HFFc6 (cell line): Measurements from ENCODE around the gene DLG2. TPM values are rescaled to one million over a fixed set of nuclear protein-coding genes. Genes with fewer than 3 reads are reported as not detected.

Source experiments
- DNase-seq: peaks from one replicate; pipeline ENCODE4 v3.0.0-alpha.2; 2018
- H3K27ac Mint-ChIP-seq: 2 replicates; pipeline ENCODE4 v1.8.0; 2020; ENCODE audit warnings: mild to moderate bottlenecking, mixed read lengths
- H3K27me3 Mint-ChIP-seq: 2 replicates; pipeline ENCODE4 v1.8.0; 2021; ENCODE audit warnings: mild to moderate bottlenecking, moderate library complexity, mixed read lengths; ENCODE audit not compliant: insufficient read depth
- H3K36me3 Mint-ChIP-seq: 2 replicates; pipeline ENCODE4 v1.8.0; 2021; ENCODE audit warnings: low read depth, mixed read lengths
- H3K4me1 Mint-ChIP-seq: 2 replicates; pipeline ENCODE4 v1.8.0; 2020; ENCODE audit warnings: low read depth, mixed read lengths
- H3K4me3 Mint-ChIP-seq: 2 replicates; pipeline ENCODE4 v1.8.0; 2020; ENCODE audit warnings: mild to moderate bottlenecking, moderate library complexity, mixed read lengths
- H3K9me3 Mint-ChIP-seq: 2 replicates; pipeline ENCODE4 v1.8.0; 2020; ENCODE audit warnings: mild to moderate bottlenecking, mixed read lengths
- total RNA-seq, 6 experiments: library from RNA; stranded (reverse); fragmentation: NEBNext Ultra II Directional; extraction: Animal tissue kit (Norgen Biotek cat#: 25700); gene quantifications; 2 replicates in 1 of 6; 3 replicates in 5 of 6; pipeline ENCODE4 v1.2.3, GENCODE V29; 2021
- TF ChIP-seq, protein P1 (sequence below): fragments of 200-600 bp; sonication (generic); IDR thresholded peaks from 2 replicates; pipeline ENCODE4 v1.5.0; 2021; ENCODE audit warnings: antibody characterized with exemption, mild to moderate bottlenecking

The DLG2 gene
- total RNA-seq, 6 experiments from 2014 or later = 0.39 to 1.00 (median 0.80) TPM; not detected in 1

- no peaks in the 10 kb centered on the region; the same call in 1 of the 2 replicates for H3K9me3 Mint-ChIP-seq
- no peaks in the 10 kb centered on the region for H3K4me1 Mint-ChIP-seq
- no peak overlapping the region for H3K27ac Mint-ChIP-seq
- no peak for DNase-seq
- TF ChIP-seq, protein P1, sequence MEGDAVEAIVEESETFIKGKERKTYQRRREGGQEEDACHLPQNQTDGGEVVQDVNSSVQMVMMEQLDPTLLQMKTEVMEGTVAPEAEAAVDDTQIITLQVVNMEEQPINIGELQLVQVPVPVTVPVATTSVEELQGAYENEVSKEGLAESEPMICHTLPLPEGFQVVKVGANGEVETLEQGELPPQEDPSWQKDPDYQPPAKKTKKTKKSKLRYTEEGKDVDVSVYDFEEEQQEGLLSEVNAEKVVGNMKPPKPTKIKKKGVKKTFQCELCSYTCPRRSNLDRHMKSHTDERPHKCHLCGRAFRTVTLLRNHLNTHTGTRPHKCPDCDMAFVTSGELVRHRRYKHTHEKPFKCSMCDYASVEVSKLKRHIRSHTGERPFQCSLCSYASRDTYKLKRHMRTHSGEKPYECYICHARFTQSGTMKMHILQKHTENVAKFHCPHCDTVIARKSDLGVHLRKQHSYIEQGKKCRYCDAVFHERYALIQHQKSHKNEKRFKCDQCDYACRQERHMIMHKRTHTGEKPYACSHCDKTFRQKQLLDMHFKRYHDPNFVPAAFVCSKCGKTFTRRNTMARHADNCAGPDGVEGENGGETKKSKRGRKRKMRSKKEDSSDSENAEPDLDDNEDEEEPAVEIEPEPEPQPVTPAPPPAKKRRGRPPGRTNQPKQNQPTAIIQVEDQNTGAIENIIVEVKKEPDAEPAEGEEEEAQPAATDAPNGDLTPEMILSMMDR = no peak
- no peak overlapping the region for H3K4me3 Mint-ChIP-seq
- H3K36me3 Mint-ChIP-seq = no peaks in the 10 kb centered on the region
- no peaks in the 10 kb centered on the region for H3K27me3 Mint-ChIP-seq
Observed at GRCh38 chr11:83982825-83983224, 1644.3 kb downstream of the DLG2 start.

- no peaks in the 10 kb centered on the region for H3K4me1 Mint-ChIP-seq
- no peak overlapping the region for H3K4me3 Mint-ChIP-seq
- H3K27ac Mint-ChIP-seq = no peak overlapping the region
- TF ChIP-seq, protein P1 = no peak
- H3K9me3 Mint-ChIP-seq = peaks cover 7% of the 10 kb centered on the region
- H3K27me3 Mint-ChIP-seq = no peaks in the 10 kb centered on the region
- no peaks in the 10 kb centered on the region for H3K36me3 Mint-ChIP-seq
- no peak for DNase-seq
Observed at GRCh38 chr11:83979593-83979992, 1647.6 kb downstream of the DLG2 start.

- Mint-ChIP-seq H3K36me3 (no peaks in the 10 kb centered on the region), H3K4me1 (no peaks in the 10 kb centered on the region), H3K4me3 (no peak overlapping the region), H3K27me3 (no peaks in the 10 kb centered on the region), H3K9me3 (peaks cover 7% of the 10 kb centered on the region), H3K27ac (no peak overlapping the region)
- TF ChIP-seq, protein P1 = no peak
- DNase-seq = no peak
Observed at GRCh38 chr11:83978942-83979341, 1648.2 kb downstream of the DLG2 start.

- Mint-ChIP-seq H3K4me3 (no peak overlapping the region), H3K9me3 (peaks cover 7% of the 10 kb centered on the region), H3K27me3 (no peaks in the 10 kb centered on the region), H3K36me3 (no peaks in the 10 kb centered on the region), H3K27ac (no peak overlapping the region), H3K4me1 (no peaks in the 10 kb centered on the region)
- no peak for DNase-seq
- TF ChIP-seq, protein P1 = no peak
Observed at GRCh38 chr11:83976086-83976485, 1651.1 kb downstream of the DLG2 start.

DNA sequence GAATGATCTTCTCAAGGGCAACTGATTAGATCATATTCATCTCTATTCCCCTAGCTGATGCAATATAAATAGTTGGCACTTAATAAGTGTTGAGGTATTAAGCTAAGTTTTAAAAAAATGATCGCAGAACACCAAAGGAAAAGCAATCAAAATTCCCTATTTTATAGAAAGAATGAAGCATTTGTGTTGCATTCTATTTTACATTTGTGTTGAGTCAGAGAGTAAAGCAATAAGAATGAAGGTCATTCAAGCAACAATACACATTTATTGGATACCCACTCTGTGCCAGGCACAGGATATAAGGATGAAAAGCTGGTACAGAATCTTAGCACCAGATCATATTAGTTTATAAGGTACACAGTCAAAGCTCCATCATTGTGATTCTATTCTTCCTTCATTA is 1654.6 kb downstream of the DLG2 start:
- Mint-ChIP-seq H3K4me3 (no peak overlapping the region), H3K27me3 (no peaks in the 10 kb centered on the region), H3K27ac (no peak overlapping the region), H3K36me3 (no peaks in the 10 kb centered on the region), H3K9me3 (peaks cover 14% of the 10 kb centered on the region), H3K4me1 (no peaks in the 10 kb centered on the region)
- TF ChIP-seq, protein P1 = no peak
- no peak for DNase-seq

DNA sequence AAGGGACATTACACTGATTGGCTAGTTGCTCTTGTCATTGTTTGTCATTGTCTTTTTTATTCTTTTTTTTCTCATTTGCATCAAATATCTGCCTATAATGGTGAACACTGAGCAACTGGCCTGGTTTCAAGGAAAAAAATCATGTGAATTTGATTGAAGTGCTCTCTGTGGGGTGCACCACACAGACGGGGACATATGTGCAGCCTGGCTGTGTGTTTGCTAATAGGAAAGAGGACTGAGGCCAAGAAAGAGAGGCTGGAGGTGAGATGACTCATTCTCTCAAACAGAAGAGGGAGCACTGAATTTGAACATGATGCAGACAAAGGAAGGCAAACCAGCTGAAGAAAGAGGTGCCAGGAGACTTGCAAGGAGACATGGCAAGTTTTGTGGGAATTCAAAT is 1656.1 kb downstream of the DLG2 start:
- peaks cover 10% of the 10 kb centered on the region for H3K9me3 Mint-ChIP-seq
- H3K36me3 Mint-ChIP-seq = no peaks in the 10 kb centered on the region
- H3K4me3 Mint-ChIP-seq = no peak overlapping the region
- H3K27me3 Mint-ChIP-seq = no peaks in the 10 kb centered on the region
- DNase-seq = no peak
- H3K27ac Mint-ChIP-seq = no peak overlapping the region
- no peaks in the 10 kb centered on the region for H3K4me1 Mint-ChIP-seq
- TF ChIP-seq, protein P1 = no peak
